ENCODE measurements around the gene TOP3A.
"Not testable (repeated sequence)": the region's sequence is repeated elsewhere in the genome, so short reads cannot be mapped to it uniquely, and the experiment has no call there.

The TOP3A gene

GRCh38 chr17:18356624-18357023 is 41.8 kb upstream of the TOP3A start:
- H3K4me3 ChIP-seq (ENCODE audit: low read depth, low read length) = no peak overlapping the region
- no peak for TF ChIP-seq CTCF (IDR thresholded peaks at IDR 0.05; ENCODE audit: control insufficient read depth, extremely low read depth, insufficient read depth)
- no peak for DNase-seq (ENCODE audit: low read depth)

GRCh38 chr17:18353541-18353940 is 38.7 kb upstream of the TOP3A start:
- no peak overlapping the region for H3K4me3 ChIP-seq (ENCODE audit: low read depth, low read length)
- DNase-seq (ENCODE audit: low read depth) = no peak
- no peak for TF ChIP-seq CTCF (IDR thresholded peaks at IDR 0.05; ENCODE audit: control insufficient read depth, extremely low read depth, insufficient read depth)

GRCh38 chr17:18344021-18344420 is 29.2 kb upstream of the TOP3A start:
- TF ChIP-seq CTCF (IDR thresholded peaks at IDR 0.05; ENCODE audit: control insufficient read depth, extremely low read depth, insufficient read depth) = no peak
- H3K4me3 ChIP-seq (ENCODE audit: low read depth, low read length) = no peak overlapping the region
- no peak for DNase-seq (ENCODE audit: low read depth)

GRCh38 chr17:18339933-18340332 is 25.1 kb upstream of the TOP3A start:
- no peak for DNase-seq (ENCODE audit: low read depth)
- H3K4me3 ChIP-seq (ENCODE audit: low read depth, low read length) = no peak overlapping the region
- TF ChIP-seq CTCF (IDR thresholded peaks at IDR 0.05; ENCODE audit: control insufficient read depth, extremely low read depth, insufficient read depth) = no peak

GRCh38 chr17:18338158-18338557 is 23.4 kb upstream of the TOP3A start:
- H3K4me3 ChIP-seq (ENCODE audit: low read depth, low read length); DNase-seq (ENCODE audit: low read depth): not testable (repeated sequence)

- TF ChIP-seq CTCF (IDR thresholded peaks at IDR 0.05; ENCODE audit: control insufficient read depth, extremely low read depth, insufficient read depth) = no peak
- no peak for DNase-seq (ENCODE audit: low read depth)
- H3K4me3 ChIP-seq (ENCODE audit: low read depth, low read length) = no peak overlapping the region
Measured at GRCh38 chr17:18332909-18333489, 18.2 kb upstream of the TOP3A start.

- H3K4me3 ChIP-seq (ENCODE audit: low read depth, low read length) = no peak overlapping the region
- DNase-seq (ENCODE audit: low read depth) = no peak
- TF ChIP-seq CTCF (IDR thresholded peaks at IDR 0.05; ENCODE audit: control insufficient read depth, extremely low read depth, insufficient read depth) = no peak
Measured at GRCh38 chr17:18331879-18332278, 17.1 kb upstream of the TOP3A start.

Measured in LNCaP clone FGC (cell line).